ENCODE measurements around the gene FBRS. TPM values are rescaled to one million over a fixed set of nuclear protein-coding genes. Genes with fewer than 3 reads are reported as not detected.

The FBRS gene
- total and polyA plus RNA-seq, 2 of the 13 experiments (the other 11 are each of a cell fraction or from before 2014, with no cell fraction given): 13.7 to 16.2 TPM

DNA sequence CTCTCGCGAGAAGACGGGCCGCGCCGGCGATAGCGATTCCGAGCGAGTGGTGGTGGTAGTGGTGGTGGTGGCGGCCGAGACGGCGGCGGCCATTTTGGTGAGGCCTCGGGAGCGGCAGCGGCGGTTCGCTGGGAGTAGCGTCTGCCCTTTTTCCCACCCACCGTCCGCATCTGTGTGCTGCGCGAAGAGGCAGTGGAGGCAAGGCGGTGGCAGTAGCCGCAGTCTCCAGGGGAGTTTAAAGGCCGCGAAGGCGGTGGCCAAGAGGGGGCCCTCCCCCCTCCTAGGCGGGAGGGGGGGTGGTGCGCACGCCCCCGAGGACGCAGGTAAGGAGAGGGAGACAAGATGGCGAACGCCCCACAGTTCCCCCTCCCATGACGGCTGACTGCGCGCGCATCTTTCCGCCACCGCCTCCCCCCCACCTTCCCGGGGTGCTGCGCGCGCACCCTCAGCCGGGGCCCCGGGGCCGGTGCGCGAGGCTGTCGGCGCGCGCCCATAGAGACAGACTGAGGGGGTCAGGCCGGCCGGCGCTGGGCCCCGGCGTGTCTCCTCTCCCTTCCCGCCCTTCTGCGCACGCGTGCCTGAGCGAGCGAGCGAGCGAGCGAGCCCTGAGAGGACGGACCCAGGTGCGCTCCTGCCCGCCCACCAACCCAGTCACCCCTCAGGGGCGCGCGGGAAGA is 40.0 kb downstream of the FBRS start (continued):
- TF ChIP-seq, protein P1, sequence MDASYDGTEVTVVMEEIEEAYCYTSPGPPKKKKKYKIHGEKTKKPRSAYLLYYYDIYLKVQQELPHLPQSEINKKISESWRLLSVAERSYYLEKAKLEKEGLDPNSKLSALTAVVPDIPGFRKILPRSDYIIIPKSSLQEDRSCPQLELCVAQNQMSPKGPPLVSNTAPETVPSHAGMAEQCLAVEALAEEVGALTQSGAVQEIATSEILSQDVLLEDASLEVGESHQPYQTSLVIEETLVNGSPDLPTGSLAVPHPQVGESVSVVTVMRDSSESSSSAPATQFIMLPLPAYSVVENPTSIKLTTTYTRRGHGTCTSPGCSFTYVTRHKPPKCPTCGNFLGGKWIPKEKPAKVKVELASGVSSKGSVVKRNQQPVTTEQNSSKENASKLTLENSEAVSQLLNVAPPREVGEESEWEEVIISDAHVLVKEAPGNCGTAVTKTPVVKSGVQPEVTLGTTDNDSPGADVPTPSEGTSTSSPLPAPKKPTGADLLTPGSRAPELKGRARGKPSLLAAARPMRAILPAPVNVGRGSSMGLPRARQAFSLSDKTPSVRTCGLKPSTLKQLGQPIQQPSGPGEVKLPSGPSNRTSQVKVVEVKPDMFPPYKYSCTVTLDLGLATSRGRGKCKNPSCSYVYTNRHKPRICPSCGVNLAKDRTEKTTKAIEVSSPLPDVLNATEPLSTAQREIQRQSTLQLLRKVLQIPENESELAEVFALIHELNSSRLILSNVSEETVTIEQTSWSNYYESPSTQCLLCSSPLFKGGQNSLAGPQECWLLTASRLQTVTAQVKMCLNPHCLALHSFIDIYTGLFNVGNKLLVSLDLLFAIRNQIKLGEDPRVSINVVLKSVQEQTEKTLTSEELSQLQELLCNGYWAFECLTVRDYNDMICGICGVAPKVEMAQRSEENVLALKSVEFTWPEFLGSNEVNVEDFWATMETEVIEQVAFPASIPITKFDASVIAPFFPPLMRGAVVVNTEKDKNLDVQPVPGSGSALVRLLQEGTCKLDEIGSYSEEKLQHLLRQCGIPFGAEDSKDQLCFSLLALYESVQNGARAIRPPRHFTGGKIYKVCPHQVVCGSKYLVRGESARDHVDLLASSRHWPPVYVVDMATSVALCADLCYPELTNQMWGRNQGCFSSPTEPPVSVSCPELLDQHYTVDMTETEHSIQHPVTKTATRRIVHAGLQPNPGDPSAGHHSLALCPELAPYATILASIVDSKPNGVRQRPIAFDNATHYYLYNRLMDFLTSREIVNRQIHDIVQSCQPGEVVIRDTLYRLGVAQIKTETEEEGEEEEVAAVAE (CRISPR knock-in tag; IDR thresholded peaks at IDR 0.05; ENCODE audit: borderline replicate concordance): peak; percentile 97
- TF ChIP-seq REST (IDR thresholded peaks at IDR 0.05; ENCODE audit: borderline replicate concordance in 1 of 2, low read depth in 1 of 2, low read length in 2 of 2) (peak in 1 of 2 experiments; percentile 66; a peak in 1 of 4 replicates), KDM5B (CRISPR knock-in tag; IDR thresholded peaks at IDR 0.05; ENCODE audit: borderline replicate concordance) (peak; percentile 97), ZNF7 (CRISPR knock-in tag; IDR thresholded peaks at IDR 0.05) (0 out of 2 replicates have a peak, but pooled peaks have one; percentile 5), ZBTB21 (CRISPR knock-in tag; IDR thresholded peaks at IDR 0.05) (0 out of 2 replicates have a peak, but pooled peaks have one; percentile 27), PRPF4 (IDR thresholded peaks at IDR 0.05; ENCODE audit: low read depth, low read length, poor library complexity, severe bottlenecking) (no peak), ZC3H13 (CRISPR knock-in tag; IDR thresholded peaks at IDR 0.05) (peak; percentile 93), SRSF4 (IDR thresholded peaks at IDR 0.05; ENCODE audit: low read depth, low read length, poor library complexity, severe bottlenecking) (no peak), ZNF121 (CRISPR knock-in tag; IDR thresholded peaks at IDR 0.05) (no peak), ARID2 (CRISPR knock-in tag; IDR thresholded peaks at IDR 0.05; ENCODE audit: borderline replicate concordance) (no peak), NR3C1 (CRISPR knock-in tag; IDR thresholded peaks at IDR 0.05) (no peak), MIXL1 (CRISPR knock-in tag; IDR thresholded peaks at IDR 0.05) (peak; percentile 76; the same call in 1 of the 2 replicates), ZNF770 (CRISPR knock-in tag; IDR thresholded peaks at IDR 0.05) (peak; percentile 77), E2F5 (CRISPR knock-in tag; conservative IDR thresholded peaks at IDR 0.05) (0 out of 2 replicates have a peak, but pooled peaks have one; percentile 72)
- TF ChIP-seq, protein P2, sequence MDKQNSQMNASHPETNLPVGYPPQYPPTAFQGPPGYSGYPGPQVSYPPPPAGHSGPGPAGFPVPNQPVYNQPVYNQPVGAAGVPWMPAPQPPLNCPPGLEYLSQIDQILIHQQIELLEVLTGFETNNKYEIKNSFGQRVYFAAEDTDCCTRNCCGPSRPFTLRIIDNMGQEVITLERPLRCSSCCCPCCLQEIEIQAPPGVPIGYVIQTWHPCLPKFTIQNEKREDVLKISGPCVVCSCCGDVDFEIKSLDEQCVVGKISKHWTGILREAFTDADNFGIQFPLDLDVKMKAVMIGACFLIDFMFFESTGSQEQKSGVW (CRISPR knock-in tag; IDR thresholded peaks at IDR 0.05; ENCODE audit: borderline replicate concordance): no peak
